ENCODE data around the gene SFR1.

SFR1 gene

DNA sequence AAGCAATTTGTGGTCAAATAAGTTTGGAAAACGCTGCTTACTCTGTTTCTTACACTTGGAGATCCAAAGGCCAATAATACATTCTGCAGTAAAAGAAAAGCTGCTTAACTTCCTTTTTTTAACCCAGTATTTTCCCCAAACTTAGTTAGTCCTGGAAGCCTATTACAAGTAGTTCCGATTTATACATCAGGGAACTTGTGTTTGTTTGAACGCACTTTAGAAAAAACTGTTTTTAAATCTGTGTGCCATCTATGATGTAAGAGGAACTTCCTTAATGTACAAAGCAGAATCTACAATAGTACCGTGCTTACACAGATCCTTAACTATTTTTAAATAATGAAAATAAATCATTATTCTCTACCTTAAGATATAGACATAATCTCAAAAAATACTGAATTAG lies 23.0 kb downstream of the SFR1 start:
- H3K27me3 ChIP-seq, result peaks cover 49% of the 10 kb centered on the region
- H3K27ac ChIP-seq, result no peak overlapping the region
- H3K9me3 ChIP-seq, result no peaks in the 10 kb centered on the region
- no peak overlapping the region for H3K4me3 ChIP-seq (ENCODE audit: low read depth in 1 of 2, low read length in 1 of 2)
- no peaks in the 10 kb centered on the region for H3K4me1 ChIP-seq (ENCODE audit: control insufficient read depth in 1 of 2, insufficient read depth in 1 of 2, low read depth in 1 of 2, low read length in 1 of 2)
- no peaks in the 10 kb centered on the region for H3K36me3 ChIP-seq
- no peak for TF ChIP-seq CTCF (IDR thresholded peaks at IDR 0.05)

DNA sequence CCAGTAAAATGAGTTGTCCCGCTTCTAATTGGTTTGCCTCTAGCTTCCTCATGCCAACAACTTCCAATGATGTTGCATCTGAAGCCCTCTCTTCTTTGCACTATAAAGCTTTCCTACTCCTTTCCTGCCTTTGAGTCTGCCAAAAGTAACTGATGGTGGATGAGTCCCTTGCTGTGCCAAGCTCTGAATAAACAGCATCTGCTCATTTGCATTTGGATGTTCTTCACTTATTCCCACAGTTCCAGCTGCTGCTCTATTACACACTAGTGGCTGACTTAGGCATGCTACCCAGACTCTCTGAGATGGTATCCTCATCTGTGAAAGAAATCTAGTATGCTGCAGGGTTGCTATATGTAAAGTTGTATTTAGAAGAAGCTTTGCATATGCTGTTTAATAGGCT lies 24.9 kb downstream of the SFR1 start:
- H3K4me3 ChIP-seq (ENCODE audit: low read depth in 1 of 2, low read length in 1 of 2), result no peak overlapping the region
- H3K4me1 ChIP-seq (ENCODE audit: control insufficient read depth in 1 of 2, insufficient read depth in 1 of 2, low read depth in 1 of 2, low read length in 1 of 2), result no peaks in the 10 kb centered on the region
- no peak for TF ChIP-seq CTCF (IDR thresholded peaks at IDR 0.05)
- H3K27ac ChIP-seq, result no peak overlapping the region
- H3K36me3 ChIP-seq, result no peaks in the 10 kb centered on the region
- H3K27me3 ChIP-seq, result peaks cover 49% of the 10 kb centered on the region
- H3K9me3 ChIP-seq, result peaks cover 3% of the 10 kb centered on the region

DNA sequence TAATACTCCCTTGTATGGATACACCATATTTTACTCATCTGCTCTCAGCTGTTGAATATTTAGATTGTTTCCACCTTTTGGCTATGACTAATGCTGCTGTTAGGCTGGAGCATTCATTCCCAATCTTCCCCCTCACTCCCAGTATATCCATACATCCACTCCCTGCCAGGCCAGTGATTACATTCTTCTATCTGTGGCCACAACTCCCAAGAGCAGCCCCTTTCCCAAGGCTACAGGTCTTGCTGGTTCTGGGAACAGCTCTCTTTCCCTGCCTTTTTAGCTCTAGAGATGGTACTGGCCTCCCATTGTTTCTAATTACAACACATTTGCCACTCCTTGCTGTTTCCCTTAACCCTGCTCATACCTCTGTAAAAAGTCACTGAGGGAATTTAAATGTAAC lies 28.2 kb downstream of the SFR1 start:
- H3K4me1 ChIP-seq (ENCODE audit: control insufficient read depth in 1 of 2, insufficient read depth in 1 of 2, low read depth in 1 of 2, low read length in 1 of 2), result no peaks in the 10 kb centered on the region
- no peak overlapping the region for H3K27ac ChIP-seq
- H3K36me3 ChIP-seq, result no peaks in the 10 kb centered on the region
- TF ChIP-seq CTCF (IDR thresholded peaks at IDR 0.05), result no peak
- H3K27me3 ChIP-seq, result peaks cover 38% of the 10 kb centered on the region
- no peak overlapping the region for H3K4me3 ChIP-seq (ENCODE audit: low read depth in 1 of 2, low read length in 1 of 2)
- peaks cover 7% of the 10 kb centered on the region for H3K9me3 ChIP-seq

GRCh38 chr10:104151737-104152136 lies 29.8 kb downstream of the SFR1 start:
- H3K4me1 ChIP-seq (ENCODE audit: control insufficient read depth in 1 of 2, insufficient read depth in 1 of 2, low read depth in 1 of 2, low read length in 1 of 2), result no peaks in the 10 kb centered on the region
- no peak for TF ChIP-seq CTCF (IDR thresholded peaks at IDR 0.05)
- no peaks in the 10 kb centered on the region for H3K36me3 ChIP-seq
- no peak overlapping the region for H3K4me3 ChIP-seq (ENCODE audit: low read depth in 1 of 2, low read length in 1 of 2)
- peaks cover 29% of the 10 kb centered on the region for H3K27me3 ChIP-seq
- H3K27ac ChIP-seq, result no peak overlapping the region
- peaks cover 7% of the 10 kb centered on the region for H3K9me3 ChIP-seq

DNA sequence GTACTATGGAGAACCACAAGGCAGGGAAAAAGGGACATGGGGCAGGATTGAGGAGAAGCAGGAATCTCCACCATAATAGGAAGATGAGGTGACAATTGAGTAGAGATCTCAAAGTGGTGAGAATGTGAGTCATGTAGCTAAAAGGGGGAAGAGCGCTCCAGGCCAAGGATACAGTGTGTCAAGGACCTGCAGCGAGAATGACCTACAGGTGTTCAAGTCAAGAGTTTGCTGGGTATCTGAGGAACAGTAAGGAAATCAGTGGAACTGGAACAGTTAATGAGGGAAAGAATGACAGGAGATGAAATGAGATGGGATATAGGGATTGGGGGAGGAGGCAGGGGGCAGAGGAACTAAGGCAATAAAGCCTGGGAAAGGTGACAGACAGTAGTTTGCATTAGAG lies 33.6 kb downstream of the SFR1 start:
- H3K27me3 ChIP-seq, result peaks cover 25% of the 10 kb centered on the region

More for the DNA sequence above, 33.6 kb downstream of the SFR1 start:
- no peak overlapping the region for H3K27ac ChIP-seq
- no peaks in the 10 kb centered on the region for H3K4me1 ChIP-seq (ENCODE audit: control insufficient read depth in 1 of 2, insufficient read depth in 1 of 2, low read depth in 1 of 2, low read length in 1 of 2)
- no peaks in the 10 kb centered on the region for H3K36me3 ChIP-seq
- no peak for TF ChIP-seq CTCF (IDR thresholded peaks at IDR 0.05)
- H3K9me3 ChIP-seq, result peaks cover 7% of the 10 kb centered on the region
- H3K4me3 ChIP-seq (ENCODE audit: low read depth in 1 of 2, low read length in 1 of 2), result no peak overlapping the region
